KG1 (cell line): ENCODE measurements around the gene MCC.

Source experiments
- DNase-seq: peaks from one replicate; lab custom pipeline; 2025; lab: John Stamatoyannopoulos, UW

MCC gene

DNA sequence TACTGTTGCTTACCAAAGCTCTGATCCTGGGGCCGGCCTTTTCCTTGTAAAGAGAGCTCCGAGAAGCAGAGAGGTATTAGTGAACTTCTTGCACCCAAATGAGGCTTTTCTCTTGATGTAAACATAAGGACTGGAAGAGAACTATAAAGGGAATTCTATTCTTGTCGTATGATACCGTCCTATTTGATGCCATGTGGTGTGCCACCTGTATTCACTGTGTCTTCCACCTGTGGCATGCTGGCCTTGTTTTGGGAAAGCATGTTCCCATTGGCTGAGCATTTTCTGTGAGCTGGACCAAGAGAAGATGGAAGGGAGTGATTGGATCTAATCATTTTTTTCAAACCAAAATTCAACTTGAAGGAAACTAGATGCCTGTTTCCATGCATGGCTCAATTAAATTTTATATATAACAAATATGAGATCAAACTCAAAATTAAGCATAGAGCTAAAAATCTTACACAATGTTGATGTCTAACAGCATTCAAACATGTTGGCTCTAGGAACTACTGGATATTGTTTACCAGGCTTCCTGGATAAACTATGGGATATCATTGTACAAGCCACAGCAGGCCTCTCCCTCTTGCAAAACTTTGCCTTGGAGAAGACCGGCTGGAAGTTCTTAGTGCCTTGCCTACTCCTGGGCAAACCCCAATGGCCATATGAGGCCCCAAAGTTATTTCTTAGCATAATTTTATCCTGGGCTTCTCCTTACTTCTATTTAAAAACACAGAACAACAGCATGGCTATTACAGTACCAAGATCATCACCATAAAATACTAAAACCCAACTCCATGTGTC is 168.8 kb downstream of the MCC start:
- DNase-seq: no peak

DNA sequence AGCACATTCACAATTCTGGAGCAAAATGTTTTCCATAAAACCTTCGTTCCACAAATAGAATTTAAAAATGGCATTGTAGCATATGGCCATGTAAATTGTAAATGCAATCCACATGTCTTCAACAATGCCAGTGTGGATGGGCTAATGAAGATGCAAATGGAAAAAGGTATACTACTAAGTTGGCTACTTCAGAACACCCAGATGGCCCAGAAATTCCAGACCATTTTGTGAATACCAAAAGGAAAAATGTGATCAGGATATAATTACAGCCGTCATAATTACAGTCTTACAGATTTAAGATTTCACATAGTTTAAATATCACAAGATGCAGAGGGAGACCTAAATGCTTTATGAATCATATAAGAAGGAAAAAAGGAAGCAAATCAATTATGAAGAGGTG is 170.6 kb downstream of the MCC start:
- no peak for DNase-seq

DNA sequence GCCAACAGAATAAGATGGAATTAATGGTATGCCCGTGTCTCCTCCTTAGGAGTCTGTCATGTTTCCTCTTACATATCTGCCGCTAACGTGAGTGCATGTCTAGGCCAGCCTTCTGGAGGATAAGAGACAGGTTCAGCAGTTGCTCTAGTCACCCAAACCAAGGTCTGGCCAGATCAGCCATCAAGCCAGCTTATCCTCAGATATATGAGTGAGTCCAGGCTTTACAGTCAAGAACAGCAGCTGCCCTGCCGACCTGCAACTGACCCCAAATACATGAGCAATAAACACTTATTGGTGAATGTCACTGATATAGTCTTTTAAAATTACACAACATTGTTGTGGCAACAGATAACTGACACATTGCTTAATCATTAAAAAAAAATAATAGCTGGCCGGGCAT is 177.0 kb downstream of the MCC start:
- no peak for DNase-seq

DNA sequence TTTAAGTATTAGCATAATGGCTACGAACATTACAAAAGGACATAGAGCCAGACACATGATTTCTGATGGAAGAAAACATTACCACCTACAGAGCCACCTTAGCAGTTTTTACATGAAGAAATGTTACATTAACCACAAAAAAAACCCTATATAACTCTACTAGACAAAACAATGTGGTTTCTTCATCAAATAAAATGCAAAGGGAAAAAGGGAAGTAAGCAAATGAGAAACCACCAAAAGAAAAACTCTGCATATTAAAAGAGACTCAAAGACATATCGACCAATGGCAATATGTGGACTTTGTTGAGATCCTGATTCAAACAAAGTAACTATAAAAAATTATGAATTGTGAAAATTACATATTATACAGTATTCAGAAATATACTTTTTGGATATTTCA is 186.1 kb downstream of the MCC start:
- DNase-seq: no peak

DNA sequence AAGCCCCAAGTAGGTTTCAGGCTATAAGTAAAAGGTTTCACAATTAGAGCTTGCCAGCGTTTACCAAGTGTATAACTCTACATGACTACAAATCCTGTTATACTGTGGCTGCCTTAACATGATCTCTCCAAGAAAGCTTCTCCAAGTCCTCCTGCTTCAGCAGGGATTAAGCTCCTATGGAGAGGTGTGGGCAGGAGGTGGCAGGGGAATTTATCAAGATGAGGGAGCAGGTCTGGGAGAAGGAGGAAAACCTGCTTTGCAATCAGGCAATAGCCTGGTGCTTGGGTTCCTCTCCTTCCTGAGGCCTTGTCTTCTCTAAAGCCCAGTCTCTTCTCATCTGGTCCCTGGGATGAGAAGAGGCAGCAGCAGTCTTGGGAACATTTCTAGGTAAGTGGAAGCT is 188.7 kb downstream of the MCC start:
- DNase-seq: no peak

DNA sequence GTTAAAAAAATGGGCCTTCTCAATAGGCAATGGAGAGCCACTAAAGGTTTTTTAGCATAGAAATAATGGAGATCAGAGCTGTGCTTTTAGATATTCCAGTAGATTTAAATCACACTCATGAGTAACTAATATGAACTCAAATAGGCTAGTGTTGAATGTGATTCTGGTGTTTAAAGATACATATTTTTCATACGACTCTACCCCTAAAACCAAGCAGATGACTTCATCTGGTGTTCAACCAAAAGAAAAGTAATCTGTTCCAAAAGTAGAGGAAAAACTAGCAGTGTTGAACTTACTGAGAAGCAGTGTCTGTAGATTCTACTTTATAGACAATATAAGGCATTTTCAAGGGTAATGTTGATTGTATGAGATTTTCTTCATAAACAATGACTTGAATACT is 191.6 kb downstream of the MCC start:
- no peak for DNase-seq

DNA sequence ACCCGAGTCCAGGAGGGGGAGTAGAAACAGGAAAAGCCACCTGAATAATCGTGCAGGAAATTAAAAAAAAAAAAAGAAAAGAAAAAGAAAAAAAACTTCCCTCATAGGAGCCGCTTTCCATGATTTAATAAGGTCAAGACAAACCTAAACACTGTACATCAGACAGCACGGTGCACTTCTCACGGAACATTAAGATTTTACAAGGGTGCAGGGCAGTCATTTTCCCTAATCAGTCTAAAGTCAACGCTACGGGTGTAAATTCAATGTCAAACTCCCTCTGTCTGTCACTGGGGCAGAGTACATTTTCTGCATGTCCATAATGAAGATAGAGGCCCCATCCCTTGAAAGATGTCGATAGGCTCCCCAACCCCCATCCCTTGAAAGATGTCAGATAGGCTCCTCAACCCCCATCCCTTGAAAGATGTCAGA is 193.1 kb downstream of the MCC start:
- DNase-seq: no peak

DNA sequence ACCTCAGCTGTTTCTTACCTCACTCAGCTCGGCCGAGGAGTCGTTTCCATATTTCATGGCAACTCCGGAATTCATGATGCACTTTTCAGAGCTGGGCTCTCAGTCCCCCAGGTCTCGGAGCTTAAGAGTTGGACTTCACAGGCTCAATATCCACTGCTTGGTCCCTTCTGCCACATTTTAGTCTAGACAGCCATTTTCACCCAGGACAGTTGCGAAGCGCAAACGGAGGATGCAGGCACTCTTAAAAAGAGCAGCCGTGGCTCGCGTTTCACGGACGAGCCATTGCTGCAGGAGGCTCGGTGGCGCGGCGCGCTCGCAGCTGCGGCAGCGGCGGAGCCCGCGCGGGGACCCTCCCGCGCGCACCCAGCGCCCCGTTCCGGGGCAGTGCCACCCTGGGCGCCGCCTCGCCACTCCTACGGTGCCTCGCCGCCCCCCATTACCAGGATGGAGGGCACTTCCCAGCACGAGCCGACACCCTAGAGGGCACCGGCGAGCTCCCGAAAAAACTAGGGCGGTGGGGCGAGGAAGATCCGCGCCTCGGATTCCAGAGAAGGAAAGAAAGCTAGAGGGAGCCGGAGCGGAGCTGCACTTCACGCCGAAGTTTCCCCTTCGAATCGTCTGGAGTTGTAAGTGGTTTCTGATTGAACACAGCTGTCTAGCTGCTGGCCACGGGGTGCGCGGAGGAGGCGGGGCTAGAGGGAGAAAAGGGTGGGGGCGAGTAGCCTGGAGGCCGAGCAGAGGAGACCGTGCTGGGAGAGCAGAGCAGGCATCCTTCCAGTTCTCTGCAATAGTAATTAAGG is 193.7 kb downstream of the MCC start:
- DNase-seq: no peak

DNA sequence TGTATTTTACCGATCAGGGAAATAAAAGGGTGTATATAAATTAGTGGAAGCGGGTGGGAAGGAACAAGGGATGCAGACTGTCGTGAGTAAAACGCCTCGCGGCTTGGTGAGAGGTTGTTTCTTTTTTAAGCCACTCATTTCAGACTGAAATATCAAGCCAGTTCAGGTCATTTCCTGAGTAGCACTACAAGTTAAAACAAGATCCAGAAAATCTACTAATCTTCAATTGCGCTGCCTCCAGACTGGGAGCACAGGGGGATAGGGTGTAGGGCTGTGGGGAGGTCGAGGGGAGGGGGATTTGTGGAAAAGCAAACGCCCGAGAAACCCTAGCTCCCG is 194.3 kb downstream of the MCC start:
- DNase-seq: no peak

DNA sequence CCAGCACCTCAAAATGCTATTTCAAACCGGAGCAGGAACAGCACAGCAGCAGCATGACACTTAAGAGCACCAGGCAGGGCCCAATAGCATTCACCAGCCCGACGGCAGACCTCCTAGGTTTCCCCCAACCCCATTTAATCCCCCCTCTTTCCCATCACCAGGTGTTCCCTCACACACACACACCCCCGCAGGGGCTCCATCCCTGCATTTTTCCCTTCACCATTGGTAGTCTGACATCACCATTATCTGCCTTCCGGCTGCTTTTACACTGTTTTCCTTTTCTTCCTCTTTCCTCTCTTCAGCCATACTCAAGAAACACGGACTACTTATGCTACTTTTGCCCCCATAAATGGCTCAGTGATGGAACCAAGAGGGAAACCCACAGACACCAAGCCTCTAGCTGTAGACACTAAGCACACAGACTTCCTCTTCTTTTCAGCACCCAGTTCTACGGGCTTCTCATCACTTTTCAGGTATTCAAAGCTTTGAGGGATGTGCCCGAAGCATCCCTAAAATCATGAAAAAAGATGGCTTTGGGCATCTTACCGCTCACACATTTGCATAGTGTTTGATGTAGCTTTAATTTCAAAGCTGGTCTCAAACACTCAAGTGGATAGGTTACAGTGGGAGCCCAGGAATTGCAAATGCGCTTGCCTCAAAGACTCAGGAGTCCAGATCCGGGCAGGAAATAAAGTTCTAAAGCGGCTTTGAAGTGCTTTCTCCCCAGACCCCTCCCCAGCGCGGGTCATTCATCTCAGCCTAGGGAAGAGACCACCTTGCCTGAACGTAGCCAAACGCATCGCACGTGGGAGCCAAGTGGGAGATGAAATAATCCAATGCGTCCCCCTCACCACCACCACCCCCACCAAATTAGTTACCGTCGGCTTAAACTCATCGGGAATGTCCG is 194.9 kb downstream of the MCC start:
- no peak for DNase-seq

DNA sequence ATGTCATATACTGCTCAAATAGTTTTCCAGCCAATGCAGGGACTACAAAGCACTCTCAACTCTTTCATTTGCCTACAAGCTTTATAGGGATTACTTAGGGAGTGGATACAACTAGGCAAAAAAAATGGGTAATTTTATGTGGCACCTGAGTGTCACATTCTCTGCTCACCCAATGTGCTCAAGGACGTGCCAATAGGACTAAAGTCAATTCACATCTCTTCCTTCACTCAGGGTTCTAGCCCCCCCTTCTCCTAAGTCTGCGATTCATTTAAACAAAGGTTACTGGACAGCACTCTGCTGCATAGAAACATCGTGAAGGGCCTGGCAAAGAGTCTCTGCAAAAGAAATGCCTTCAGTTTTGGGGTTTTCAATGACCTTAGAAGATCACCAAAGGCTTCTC is 195.8 kb downstream of the MCC start:
- no peak for DNase-seq

DNA sequence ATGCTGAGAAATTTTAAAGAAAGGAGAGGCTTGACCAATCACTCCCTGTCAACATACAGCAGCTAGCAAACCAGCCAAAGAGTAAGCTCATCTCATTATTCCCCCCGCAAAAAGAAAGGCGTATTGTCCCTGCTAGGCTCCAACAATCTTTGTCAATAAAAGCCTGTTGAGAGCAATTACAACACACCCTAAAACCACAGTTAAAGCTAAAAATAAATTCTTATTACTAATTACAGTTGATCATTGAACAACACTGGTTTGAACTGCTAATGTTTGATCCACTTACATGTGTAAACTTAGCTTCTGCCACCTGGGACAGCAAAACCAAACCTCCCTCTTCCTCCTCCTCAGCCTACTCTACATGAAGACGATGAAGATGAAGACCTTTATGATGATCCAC is 204.7 kb downstream of the MCC start:
- DNase-seq: no peak

DNA sequence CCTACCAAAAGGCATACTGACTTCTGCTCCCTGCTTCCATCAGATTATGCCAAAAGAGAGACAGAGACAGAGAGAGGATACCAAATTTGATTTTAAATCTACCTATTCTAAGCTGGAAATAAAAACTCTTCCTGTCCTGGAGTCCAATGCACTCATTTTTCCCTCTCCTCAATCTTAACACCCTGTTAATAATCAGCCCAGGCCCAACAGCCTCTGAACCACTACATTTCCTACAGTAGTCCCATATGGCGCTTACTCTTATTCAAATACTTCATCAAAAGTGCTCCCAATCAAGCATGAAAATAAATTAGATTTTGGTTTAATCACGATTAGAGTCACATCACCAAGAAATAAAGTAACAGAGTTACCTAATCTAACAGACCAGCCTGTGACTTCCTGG is 205.8 kb downstream of the MCC start:
- DNase-seq: no peak

DNA sequence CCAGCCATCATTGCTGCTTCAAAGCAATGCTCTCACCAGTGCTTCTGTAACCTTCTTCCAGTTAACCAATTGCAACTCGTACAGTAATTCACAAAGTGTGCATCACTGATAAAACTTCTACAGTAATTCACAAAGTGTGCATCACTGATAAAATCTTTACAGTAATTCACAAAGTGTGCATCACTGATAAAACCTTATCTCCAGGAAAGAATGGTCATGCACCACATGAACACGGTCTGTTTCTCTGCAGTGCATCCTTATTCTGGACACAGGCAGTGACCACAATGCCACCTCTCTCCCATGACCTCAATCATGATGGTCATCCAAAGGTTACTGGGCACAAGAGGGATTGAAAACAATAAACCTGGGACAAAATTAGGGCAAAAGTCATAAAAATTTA is 207.1 kb downstream of the MCC start:
- DNase-seq: no peak

DNA sequence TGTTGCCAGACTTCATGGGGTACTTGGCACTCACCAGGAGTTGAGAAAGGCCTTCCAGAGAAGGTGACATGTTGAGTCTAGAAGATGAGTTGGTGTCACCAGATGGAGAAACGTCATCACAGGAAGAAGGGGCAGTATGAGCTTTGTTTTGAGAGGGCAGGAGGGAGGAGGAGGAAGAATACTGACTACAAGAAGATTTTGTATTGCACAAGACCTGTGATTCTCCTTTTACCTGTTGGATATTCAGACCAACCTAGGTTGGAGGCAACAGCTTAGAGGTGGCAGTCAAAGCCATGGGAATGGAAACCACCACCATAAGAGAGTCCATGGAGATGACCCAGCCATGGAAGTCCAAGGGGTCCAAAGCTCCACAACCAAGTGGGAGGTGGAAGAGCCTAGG is 207.7 kb downstream of the MCC start:
- DNase-seq: no peak

DNA sequence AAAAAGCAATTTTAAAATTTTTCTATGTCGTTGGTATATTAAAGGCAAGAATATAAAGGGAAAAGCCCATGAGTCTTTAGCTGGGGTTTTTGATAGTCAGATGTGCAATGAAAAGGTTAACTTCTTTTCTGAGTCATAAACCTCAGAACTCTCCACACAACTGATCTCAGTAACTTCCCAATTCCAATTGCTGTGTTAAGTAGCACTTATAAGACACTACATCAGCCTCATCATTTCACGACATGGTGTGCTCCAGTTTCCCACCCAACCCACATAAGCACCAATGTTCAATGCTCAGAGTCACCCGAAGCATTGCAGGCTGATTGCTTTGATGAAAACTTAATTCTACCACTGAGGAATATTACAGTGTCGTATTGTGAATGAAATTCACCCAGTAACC is 209.3 kb downstream of the MCC start:
- DNase-seq: no peak

DNA sequence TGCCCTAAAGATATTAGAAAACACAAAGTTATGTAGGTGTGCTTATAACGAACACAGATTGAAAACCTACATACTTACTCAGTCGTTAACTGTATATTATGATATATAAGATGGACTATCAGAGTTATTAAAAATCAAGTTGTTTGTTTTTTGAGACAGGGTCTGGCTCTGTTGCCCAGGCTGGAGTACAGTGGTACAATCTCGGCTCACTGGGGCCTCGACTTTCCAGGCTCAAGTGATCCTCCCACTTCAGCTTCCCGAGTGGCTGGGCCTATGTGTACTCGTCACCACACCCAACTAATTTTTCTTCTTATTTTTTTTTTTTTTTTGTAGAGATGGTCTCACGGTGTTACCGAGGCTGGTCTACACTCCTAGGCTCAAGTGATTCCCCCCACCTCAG is 211.8 kb downstream of the MCC start:
- DNase-seq: no peak

DNA sequence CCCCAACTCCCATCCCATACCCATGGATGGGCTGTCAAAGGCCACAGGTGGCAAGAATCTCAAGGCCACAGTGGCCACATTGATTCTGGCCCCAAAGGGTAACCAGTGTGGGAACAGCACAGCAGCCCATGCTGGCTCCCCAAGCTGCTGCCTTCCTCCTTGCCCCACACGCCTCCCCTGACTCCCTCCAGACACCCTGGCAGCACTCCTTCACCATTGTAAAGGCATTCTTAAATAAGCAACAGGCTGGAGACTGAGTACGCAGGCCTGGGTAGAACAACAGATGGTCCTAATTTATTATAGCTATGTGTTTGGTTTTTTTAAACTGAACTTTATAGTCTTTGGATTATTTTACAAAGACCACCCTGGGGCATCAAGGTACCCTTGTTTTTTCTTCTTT is 212.3 kb downstream of the MCC start:
- no peak for DNase-seq

DNA sequence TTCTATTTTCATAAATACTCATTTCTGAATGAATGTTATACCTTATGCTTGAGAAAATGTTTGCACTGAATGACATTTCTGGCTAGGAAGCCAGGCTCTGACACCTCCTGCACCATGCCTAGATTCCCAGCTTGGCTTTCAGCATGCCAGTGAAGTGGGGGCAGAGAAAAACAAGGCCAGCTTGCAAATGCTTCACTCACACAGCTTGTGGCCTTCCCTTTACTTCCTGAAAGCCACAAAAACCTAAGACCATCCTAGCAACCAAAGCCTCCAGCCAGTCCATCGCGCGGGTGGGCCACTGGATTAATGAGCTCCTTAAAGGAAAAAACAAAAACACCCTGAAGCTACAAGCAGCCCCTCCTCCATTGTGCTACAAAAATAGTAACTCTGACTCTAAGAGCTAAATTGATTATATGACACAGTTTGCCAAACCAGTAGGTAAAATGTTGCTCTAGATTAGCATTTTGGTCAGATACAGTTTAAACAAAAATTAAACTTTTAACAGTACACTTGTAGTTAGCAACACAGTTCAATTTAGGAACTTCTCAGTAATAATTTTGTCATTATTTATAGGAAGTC is 213.3 kb downstream of the MCC start:
- no peak for DNase-seq

DNA sequence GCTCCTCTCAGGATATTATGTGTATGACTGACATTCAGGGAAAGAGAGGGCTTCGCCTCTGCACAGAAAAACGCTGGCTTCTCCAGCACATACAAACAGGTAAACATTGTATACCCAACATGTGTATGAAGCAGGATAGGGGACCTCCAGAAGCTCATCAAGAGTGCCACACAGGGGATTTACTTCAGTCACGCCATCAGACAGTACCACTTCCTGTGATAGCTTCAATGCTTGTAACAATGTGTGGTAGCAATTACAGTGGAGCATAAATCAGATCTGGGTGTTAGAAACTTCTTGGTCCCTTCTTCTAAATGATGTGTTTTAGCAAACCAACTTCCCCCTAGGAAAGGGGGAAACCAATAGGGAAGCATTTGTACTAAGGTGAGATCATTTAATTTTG is 214.3 kb downstream of the MCC start:
- no peak for DNase-seq

DNA sequence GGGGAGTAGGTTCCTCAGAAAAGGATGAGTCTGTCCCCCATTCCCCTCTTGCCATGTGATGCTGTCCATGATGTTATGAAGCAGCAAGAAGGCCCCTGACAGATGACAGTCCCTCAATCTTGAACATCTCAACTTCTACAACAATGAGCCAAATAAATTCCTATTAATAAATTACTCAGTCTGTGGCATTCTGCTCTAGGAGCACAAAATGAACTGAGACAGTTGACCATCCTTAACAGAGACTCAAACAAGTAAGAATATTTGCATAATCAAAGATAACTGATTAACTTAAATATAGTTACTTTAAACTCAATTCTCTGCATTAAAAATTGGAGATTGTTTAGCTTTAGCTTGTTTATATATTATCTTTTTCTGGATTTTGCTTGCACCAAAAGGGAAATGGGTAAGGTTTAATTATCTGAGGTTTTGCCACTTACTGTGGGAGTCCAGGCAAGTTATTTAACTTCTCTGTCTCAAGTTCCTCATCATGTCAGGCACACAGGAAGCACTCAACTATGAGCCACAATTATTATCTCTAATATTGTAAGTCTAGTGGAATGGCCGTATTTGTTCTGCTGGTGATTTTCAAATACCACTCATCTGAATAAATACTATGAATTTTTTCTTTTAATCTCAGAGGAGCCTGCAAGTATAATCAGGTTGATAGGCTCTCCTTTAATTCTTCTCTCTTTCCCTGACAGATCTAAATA is 216.4 kb downstream of the MCC start:
- no peak for DNase-seq

DNA sequence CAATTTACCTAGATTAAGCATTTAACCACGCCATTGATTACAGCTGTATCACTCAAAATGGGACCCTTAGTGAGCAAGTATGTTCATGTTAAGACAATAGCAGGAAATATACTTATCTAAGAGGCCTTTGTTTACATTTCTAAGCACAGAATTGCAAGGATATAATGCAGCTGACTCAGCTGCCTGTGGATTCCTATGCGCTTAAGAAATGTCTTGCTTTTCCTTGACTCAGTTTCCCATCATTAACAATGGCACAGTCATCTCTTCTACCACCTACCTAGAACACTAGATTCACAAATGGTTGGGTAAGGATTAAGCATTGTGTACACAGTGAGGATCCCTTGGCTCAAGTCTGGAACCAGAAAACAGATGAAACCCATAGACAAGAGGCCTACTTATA is 217.2 kb downstream of the MCC start:
- no peak for DNase-seq
